T-helper 1 cell (primary cell): ENCODE measurements around the gene FUS.
"Not testable (repeated sequence)": the region's sequence is repeated elsewhere in the genome, so short reads cannot be mapped to it uniquely, and the experiment has no call there.

Source experiments
- DNase-seq, 5 donors: peaks; one replicate each; pipeline ENCODE4 v3.0.0-alpha.2; 2012 to 2020
- total RNA-seq, 4 donors: gene quantifications; one replicate each; lab custom pipeline; 2026; lab: John Stamatoyannopoulos, UW

The FUS gene
- total RNA-seq: 367 to 462 (median 417) reads per million in 4 donors

- DNase-seq: peak; percentile 83 to 94 (median 88)
Measured at GRCh38 chr16:31179747-31180459, at the start of gene FUS. Gene FUS, plus strand, starts transcription at chr16:31180139. Its CDS starts 76 bp downstream, at chr16:31180215.

- DNase-seq: no peak
Measured at GRCh38 chr16:31130336-31130891, 49.5 kb upstream of the FUS start.

GRCh38 chr16:31130899-31131298 is 49.0 kb upstream of the FUS start:
- no peak for DNase-seq

DNA sequence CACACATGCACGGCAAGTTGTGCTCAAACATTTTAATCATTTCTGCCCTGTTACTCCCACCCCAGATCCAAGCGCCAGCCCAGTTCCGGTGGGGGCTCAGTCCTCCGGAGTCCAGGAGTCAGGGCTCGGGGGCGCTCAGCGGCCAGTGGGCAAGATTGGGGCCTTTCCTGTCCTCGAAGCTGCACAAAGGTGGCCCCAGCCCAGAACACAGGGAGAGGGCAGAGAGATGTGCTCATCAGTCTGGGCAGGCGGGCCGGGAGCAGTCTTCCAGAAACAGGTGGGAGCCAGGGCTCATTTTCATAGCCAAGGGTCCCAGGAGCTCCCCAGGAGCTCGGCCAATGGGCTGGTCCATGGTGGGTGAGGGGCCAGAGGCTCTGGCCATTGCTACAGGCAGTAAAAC is 48.5 kb upstream of the FUS start:
- no peak for DNase-seq

GRCh38 chr16:31131841-31132271 is 48.1 kb upstream of the FUS start:
- no peak for DNase-seq

GRCh38 chr16:31132303-31132979 is 47.5 kb upstream of the FUS start:
- no peak for DNase-seq

- DNase-seq: no peak
Measured at GRCh38 chr16:31133046-31133501, 46.9 kb upstream of the FUS start.

GRCh38 chr16:31134091-31134571 is 45.8 kb upstream of the FUS start:
- DNase-seq: no peak

GRCh38 chr16:31134625-31135534 is 45.1 kb upstream of the FUS start:
- DNase-seq: no peak

- no peak for DNase-seq
Measured at GRCh38 chr16:31135535-31136286, 44.2 kb upstream of the FUS start, which contains the start of gene PRSS8. Gene PRSS8, minus strand, starts transcription at chr16:31135727. Its CDS starts 229 bp downstream, at chr16:31135498.

DNA sequence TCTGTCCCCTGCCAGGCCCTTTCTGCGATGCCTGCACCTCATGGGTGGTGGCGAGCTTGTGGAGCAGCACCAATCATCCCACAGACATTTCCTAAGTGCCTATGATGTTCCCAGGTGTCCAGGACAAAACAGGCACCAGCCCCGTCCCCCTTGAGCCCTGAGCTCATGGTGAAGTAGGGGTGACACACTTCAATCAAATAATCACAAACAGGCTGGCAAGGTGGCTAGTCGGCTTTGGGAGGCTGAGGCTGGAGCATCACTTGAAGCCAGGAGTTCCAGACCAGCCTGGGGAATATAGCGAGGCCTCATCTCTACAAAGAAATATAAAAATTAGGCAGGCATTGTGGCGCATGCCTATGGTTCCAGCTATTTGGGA is 43.7 kb upstream of the FUS start:
- no peak for DNase-seq

- not testable (repeated sequence) for DNase-seq
Measured at GRCh38 chr16:31136822-31137499, 43.0 kb upstream of the FUS start.

DNA sequence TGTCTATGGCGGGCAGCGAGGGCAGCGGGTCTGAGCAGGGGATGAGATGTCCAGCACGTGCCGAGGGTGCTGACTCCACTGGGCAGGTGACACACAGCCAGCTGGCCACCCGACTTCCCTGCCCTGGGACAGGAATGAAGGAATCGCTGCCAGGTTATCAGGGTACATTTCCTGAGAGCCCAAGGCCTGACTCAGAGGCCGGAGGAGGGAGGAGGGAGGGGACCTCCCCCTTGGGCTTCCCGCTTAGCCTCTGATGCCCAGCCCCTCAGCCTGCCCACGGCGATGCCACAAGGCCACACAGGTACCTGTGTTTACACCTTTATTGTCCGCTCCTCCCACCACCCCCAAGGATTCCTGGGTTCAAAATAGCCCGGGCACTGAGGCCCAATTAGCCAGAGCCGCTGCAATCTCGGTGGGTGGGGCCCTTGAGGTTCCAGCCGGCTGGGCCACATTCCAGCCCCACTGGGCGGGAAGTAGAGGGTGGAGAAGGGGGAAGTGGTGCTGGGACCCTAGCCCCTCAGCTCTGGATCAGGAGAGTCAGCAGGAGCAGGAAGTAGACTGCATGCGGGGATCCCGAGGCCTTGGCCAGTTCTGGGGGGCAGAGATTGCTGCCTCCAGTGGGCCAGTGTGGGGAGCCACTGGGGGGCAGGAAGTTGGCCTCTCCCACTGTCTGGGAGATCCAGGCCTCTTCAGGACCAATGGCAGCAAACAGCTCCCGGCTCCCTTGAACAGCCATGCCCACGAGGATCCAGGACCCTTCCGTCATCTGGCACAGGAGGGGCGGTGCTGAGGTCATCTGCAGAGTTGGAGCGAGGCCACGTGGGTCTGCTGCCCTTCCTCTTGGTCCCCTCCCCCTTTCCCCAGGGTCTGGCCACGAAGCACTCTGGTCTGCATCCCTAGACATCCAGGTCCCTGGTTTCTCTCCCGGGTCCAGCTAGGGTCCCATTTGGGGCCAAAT is 41.0 kb upstream of the FUS start:
- DNase-seq: no peak

DNA sequence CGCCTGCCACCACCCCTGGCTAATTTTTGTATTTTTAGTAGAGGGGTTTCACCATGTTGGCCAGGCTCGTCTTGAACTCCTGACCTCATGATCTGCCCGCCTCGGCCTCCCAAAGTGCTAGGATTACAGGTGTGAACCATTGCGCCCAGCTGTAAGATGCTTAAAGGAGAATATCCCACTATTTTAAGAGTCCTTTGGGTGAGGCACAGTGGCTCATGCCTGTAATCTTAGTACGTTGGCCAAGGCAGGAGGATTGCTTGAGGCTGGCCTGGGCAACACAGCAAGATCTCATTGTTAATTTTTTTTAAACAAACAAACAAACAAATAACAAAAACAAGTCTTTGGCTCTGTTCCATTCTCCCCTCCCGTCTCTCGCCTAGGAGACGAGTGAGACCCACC is 38.9 kb upstream of the FUS start:
- DNase-seq: not testable (repeated sequence)

GRCh38 chr16:31141489-31142108 is 38.3 kb upstream of the FUS start:
- DNase-seq: peak in 1 of 5 donors; percentile 15

DNA sequence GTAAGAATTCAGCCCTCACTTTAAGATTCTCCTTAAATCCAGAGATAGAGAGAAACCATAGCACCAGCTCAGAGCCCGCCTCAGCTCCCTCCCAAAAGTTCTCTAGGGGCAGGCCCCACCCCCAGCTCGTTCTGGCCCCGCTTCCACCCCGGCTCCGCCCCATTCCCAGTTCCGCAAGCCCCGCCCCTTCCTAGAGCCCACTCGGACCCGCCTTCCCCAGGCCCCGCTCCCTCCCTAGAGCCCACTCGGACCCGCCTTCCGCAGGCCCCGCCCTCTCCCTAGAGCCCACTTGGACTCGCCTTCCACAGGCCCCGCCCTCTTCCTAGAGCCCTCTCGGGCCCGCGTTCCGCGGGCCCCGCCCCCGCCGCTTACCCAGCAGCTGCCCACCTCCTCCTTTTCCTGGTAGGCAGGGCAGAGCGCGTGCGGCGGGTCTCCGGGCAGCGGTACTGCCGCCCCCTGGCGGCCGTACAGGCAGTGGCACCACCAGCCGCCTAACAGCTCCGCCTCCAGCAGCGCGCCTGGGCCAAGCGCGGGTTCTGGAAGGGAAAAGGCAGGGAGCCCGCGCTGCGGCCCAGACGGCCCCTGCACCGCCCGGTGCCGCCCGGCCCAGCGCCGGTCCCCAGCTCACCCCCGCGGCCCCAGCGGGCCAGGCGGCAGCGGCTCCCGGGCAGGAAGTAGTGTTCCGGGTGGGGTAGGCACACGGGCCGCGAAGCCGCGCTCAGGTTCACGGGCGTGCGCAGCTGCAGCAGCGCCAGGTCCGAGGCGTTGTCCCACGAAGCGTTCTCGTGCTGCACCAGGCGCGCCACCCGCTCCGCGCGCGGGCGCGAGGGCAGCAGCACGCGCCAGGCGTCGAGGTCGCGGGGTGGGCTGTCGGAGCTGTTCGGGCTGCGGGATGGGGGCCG is 37.6 kb upstream of the FUS start:
- DNase-seq: peak; percentile 92 to 99 (median 95)

- no peak for DNase-seq
Measured at GRCh38 chr16:31143011-31143693, 36.8 kb upstream of the FUS start.

- no peak for DNase-seq
Measured at GRCh38 chr16:31143694-31144148, 36.2 kb upstream of the FUS start.
